Measurements from ENCODE around the gene CMTM3.

DNA sequence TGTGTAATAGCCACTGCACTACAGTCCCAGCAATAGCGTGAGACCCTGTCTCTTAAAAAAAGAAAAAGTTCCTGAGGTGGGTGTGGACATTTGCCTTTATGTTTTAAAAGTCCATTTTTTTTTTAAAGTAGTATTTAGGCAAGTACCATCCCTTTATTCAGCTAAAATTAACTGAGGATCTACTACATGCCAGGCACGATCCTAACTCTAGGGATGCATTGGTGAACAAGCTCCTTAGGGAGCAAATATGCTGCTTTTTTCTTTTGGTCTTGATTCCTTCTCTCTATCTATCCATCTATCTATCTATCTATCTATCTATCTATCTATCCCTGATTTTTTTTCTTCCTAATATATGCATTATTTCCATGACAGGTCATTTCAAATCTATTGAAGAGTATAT lies 44.7 kb downstream of the CMTM3 start:
- TF ChIP-seq, protein P1, sequence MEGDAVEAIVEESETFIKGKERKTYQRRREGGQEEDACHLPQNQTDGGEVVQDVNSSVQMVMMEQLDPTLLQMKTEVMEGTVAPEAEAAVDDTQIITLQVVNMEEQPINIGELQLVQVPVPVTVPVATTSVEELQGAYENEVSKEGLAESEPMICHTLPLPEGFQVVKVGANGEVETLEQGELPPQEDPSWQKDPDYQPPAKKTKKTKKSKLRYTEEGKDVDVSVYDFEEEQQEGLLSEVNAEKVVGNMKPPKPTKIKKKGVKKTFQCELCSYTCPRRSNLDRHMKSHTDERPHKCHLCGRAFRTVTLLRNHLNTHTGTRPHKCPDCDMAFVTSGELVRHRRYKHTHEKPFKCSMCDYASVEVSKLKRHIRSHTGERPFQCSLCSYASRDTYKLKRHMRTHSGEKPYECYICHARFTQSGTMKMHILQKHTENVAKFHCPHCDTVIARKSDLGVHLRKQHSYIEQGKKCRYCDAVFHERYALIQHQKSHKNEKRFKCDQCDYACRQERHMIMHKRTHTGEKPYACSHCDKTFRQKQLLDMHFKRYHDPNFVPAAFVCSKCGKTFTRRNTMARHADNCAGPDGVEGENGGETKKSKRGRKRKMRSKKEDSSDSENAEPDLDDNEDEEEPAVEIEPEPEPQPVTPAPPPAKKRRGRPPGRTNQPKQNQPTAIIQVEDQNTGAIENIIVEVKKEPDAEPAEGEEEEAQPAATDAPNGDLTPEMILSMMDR (IDR thresholded peaks at IDR 0.05), result no peak
- TF ChIP-seq POLR2A (IDR thresholded peaks at IDR 0.05), result no peak
- no peak for TF ChIP-seq POLR2AphosphoS5 (IDR thresholded peaks at IDR 0.05)
- no peak for TF ChIP-seq EP300 (IDR thresholded peaks at IDR 0.05)
